Right atrium auricular region (tissue), 2 donors: ENCODE results near the gene CCDC92B. TPM values are rescaled to one million over a fixed set of nuclear protein-coding genes. Genes with fewer than 3 reads are reported as not detected.

Source experiments
- DNase-seq: peaks from one replicate; pipeline ENCODE4 v3.0.0-alpha.2; 2019; ENCODE audit warnings: low spot score
- H3K27ac ChIP-seq, 2 donors: fragments of 200-600 bp; sonication (generic); 1 replicate in 1 of 2; 2 replicates in 1 of 2; pipeline ENCODE4 v1.5.1; 2016 to 2019
- H3K27me3 ChIP-seq, 2 donors: fragments of 200-600 bp; sonication (generic); one replicate each; pipeline versions ENCODE4 v1.5.1 to v1.6.0; 2017 to 2019
- H3K36me3 ChIP-seq: fragments of 200-600 bp; sonication (generic); one replicate; pipeline ENCODE4 v1.5.1; 2016
- H3K4me1 ChIP-seq, 2 donors: fragments of 200-600 bp; sonication (generic); one replicate each; pipeline versions ENCODE4 v1.5.1 to v1.6.0; 2017 to 2019
- H3K4me3 ChIP-seq, 2 donors: fragments of 200-600 bp; sonication (generic); 1 replicate in 1 of 2; 2 replicates in 1 of 2; pipeline ENCODE4 v1.5.1; 2017 to 2019; ENCODE audit warnings: mild to moderate bottlenecking in 1 of 2, moderate library complexity in 1 of 2
- H3K9me3 ChIP-seq, 2 donors: fragments of 200-600 bp; sonication (generic); one replicate each; pipeline ENCODE4 v1.5.1; 2019
- total RNA-seq, 2 donors: library from RNA; depleted of rRNA; stranded (reverse); fragments of >200 nt; gene quantifications; one replicate each; pipeline ENCODE4 v1.1.0, GENCODE V29; 2016
- TF ChIP-seq, protein P1 (sequence below), 2 donors: fragments of 200-600 bp; sonication (generic); IDR thresholded peaks; one replicate each; pipeline ENCODE4 v1.5.1; 2019; ENCODE audit warnings: antibody characterized with exemption in 2 of 2

Gene CCDC92B
- total RNA-seq, 2 donors from 2014 or later, result not detected

DNA sequence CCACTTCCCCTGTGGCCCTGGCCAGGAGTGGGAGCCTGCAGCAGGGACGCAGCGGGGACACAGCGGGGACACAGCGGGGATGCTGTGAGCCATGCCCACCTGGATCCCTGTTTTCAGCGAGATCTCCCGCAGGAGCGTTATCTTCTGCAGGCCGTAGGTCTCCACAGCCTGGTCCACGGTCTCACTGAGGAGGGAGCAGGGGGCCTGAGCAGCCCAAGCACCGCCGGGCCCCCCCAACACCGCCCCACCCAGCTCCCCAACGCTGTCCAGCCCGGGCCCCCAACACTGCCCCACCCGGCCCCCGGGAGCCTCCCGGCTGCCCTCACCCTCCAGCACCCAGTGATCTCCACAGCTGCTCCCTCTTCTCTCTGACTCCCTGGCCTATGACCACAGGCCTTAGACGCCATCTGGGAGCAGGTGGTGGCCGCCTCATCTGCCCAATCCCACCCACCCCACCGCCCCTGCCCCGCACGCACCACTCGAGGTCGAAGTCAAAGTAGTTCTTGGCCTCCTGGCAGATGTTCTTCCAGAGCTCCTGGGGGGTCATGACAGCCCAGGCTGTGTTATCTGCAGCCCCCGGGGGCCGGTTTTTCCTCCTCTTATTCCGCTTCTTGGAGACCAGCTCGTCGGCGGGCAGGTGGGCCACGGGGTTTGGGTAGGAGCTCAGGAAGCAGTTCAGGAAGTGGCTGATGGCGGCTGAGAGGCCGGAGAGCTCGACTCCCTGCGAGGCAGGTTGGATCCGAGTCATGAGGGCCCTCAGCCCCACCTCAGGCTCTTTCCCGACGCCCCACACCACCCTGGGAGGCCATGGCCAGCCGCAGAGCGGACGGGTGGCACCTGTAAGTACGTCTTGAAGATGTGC, 54.8 kb downstream of the CCDC92B start:
- peaks cover 91% of the 10 kb centered on the region for H3K36me3 ChIP-seq

DNA sequence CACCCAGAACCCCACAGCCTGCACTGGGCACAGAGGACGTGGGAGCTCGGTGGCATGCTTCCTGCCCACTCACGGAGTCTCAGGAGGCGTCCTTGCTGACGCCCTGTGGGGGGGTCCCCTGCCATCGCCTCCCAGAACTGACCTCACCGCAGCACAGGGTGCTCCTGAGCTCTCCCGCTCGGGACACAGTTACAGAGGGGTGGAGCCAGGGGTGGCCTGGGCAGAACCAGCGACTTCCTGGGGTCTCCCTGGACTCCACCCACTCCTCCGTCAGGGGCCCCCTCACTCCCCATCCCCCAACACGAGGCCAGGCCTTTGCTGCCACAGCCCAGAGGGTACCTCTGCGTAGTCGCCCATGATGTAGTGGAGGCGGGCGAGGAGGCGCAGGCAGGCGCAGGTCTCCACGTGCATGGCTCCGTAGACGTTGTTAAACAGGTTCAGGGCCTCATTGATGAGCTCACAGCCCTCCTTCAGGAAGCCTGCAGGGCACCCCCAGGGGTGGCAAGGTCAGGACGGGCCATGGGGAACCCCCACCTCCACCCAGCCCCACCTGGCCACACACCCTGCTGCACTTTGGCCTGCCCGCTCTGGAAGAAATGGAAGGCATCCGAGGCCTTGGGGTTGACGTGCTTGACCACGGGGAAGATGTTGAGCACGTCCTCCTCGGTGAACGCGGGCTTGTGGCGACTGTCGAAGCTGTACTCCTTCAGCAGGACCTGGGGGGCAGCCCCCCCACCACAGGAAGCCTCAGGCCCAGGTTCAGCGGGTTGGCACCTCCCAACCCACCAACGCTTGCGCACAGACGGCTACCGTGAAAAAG, 55.7 kb downstream of the CCDC92B start:
- Histone ChIP-seq H3K4me3 (no peak overlapping the region), H3K4me1 (peaks cover 0 to 17% of the 10 kb centered on the region in 2 donors), H3K36me3 (peaks cover 86% of the 10 kb centered on the region), H3K9me3 (no peaks in the 10 kb centered on the region), H3K27me3 (no peaks in the 10 kb centered on the region), H3K27ac (no peak overlapping the region)
- TF ChIP-seq, protein P1, sequence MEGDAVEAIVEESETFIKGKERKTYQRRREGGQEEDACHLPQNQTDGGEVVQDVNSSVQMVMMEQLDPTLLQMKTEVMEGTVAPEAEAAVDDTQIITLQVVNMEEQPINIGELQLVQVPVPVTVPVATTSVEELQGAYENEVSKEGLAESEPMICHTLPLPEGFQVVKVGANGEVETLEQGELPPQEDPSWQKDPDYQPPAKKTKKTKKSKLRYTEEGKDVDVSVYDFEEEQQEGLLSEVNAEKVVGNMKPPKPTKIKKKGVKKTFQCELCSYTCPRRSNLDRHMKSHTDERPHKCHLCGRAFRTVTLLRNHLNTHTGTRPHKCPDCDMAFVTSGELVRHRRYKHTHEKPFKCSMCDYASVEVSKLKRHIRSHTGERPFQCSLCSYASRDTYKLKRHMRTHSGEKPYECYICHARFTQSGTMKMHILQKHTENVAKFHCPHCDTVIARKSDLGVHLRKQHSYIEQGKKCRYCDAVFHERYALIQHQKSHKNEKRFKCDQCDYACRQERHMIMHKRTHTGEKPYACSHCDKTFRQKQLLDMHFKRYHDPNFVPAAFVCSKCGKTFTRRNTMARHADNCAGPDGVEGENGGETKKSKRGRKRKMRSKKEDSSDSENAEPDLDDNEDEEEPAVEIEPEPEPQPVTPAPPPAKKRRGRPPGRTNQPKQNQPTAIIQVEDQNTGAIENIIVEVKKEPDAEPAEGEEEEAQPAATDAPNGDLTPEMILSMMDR (IDR thresholded peaks at IDR 0.05), result no peak
- DNase-seq, result no peak

More for the DNA sequence above, 54.8 kb downstream of the CCDC92B start:
- Histone ChIP-seq H3K27me3 (no peaks in the 10 kb centered on the region), H3K4me1 (peaks cover 0 to 9% of the 10 kb centered on the region in 2 donors), H3K4me3 (no peak overlapping the region), H3K27ac (no peak overlapping the region), H3K9me3 (no peaks in the 10 kb centered on the region)
- no peak for DNase-seq
- TF ChIP-seq, protein P1 (IDR thresholded peaks at IDR 0.05), result no peak

DNA sequence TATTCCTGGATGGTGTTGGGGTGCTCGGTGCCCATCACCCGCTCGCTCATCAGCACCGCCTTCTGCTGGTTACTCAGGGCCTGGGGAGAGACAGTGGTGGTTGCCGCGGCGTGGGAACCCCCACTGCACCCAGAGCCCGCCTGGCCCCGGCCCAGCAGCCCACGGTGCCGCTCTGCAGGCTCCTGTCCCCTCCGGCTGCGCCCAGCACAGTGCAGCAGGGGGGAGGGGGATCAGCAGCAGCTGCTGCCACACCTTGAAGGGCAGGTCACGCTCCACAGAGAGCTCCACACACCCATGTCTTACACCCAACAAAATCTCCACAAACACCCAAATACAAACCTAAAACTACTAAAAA, 56.7 kb downstream of the CCDC92B start:
- Histone ChIP-seq H3K27ac (no peak overlapping the region), H3K27me3 (no peaks in the 10 kb centered on the region), H3K4me3 (no peak overlapping the region), H3K4me1 (peaks cover 0 to 26% of the 10 kb centered on the region in 2 donors), H3K36me3 (peaks cover 76% of the 10 kb centered on the region), H3K9me3 (no peaks in the 10 kb centered on the region)
- TF ChIP-seq, protein P1 (IDR thresholded peaks at IDR 0.05), result no peak
- no peak for DNase-seq

DNA sequence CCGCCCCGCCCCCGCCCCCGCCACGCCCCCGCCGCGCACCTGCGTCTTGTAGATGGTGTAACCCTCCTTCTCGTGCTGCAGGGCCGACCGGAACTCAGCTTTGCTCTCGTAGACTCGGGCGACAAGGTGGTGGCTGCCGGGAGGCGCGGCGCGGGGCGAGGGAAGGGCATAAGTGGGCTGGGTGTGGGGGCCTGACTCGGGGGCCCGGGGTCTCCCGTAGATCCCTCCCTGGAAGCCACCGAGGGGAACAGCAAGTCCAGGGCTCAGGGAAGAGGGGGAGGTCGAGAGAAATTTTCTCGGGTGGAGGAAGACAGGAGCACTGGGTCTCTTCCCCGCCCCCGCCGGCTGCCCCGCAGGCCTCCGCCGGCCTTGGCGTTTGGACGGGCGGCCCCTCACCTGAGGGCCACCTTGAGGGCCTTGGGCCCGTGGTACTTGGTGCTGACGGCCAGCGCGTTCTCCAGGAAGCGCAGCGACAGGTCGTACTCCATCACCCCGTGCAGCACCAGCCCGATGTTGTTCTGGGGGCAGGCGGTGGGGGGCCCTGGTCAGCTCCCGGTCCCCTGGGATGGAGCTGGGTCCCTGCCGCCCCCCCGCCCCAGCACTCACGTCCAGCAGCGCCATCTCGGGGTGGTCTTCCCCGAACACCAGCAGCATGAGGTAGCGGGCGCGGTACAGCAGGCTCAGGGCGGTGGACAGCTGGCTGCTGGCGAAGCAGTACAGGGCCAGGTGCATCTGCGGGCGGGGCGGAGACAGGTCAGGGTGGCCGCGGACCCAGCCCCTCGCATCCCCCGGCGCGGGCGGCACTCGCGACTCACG, 57.3 kb downstream of the CCDC92B start:
- H3K36me3 ChIP-seq, result peaks cover 70% of the 10 kb centered on the region
- no peaks in the 10 kb centered on the region for H3K27me3 ChIP-seq
- no peak overlapping the region for H3K4me3 ChIP-seq
- no peak overlapping the region for H3K27ac ChIP-seq
- peaks cover 0 to 31% of the 10 kb centered on the region in 2 donors for H3K4me1 ChIP-seq
- no peaks in the 10 kb centered on the region for H3K9me3 ChIP-seq
- TF ChIP-seq, protein P1 (IDR thresholded peaks at IDR 0.05), result no peak
- no peak for DNase-seq

DNA sequence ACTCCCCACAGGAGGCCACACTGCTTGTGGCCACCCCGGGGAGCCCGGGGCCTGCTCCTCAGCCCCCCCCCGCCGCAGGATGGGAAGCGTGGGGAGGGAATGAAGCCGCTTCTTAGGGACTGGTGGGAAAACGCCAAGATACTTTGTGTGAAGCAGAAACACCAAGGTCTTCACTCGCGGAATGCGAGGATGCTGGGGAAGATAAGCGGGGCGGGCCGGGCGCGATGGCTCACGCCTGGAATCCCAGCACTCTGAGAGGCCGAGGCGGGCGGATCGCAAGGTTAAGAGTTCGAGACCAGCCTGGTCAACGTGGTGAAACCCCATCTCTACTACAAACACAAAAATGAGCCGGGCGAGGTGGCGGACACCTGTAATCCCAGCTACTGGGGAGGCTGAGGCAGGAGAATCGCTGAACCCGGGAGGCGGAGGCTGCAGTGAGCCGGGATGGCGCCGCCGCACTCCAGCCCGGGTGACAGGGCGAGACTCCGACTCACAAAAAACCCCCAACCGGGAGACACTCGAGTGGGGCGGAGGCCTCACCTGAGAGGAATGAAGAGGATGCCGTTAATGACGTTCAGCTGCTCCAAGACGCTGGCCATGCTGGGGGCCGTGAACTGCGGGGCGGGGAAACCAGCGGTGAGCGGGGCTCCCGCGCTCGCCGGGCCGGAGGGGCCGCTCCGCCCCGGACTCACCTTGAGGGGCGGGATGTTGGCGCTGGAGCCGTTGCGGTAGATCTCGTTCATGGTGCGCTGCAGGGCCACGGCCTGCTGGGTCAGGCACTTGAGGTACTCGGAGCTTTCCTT, 58.2 kb downstream of the CCDC92B start:
- H3K27ac ChIP-seq, result no peak overlapping the region
- H3K4me1 ChIP-seq, result peaks cover 0 to 40% of the 10 kb centered on the region in 2 donors
- H3K27me3 ChIP-seq, result no peaks in the 10 kb centered on the region
- no peak overlapping the region for H3K4me3 ChIP-seq
- DNase-seq, result no peak
- no peaks in the 10 kb centered on the region for H3K9me3 ChIP-seq
- H3K36me3 ChIP-seq, result peaks cover 61% of the 10 kb centered on the region
- TF ChIP-seq, protein P1 (IDR thresholded peaks at IDR 0.05), result no peak
